ENCODE data around the gene CLEC17A. TPM values are rescaled to one million over a fixed set of nuclear protein-coding genes. Genes with fewer than 3 reads are reported as not detected.
"Not testable (repeated sequence)": the region's sequence is repeated elsewhere in the genome, so short reads cannot be mapped to it uniquely, and the experiment has no call there.

CLEC17A gene
- total RNA-seq, 4 donors from 2014 or later: 1.3 to 12.4 TPM; not detected in 2

- H3K4me3 ChIP-seq: no peak overlapping the region
- H3K27me3 ChIP-seq: no peaks in the 10 kb centered on the region
- H3K9me3 ChIP-seq: no peaks in the 10 kb centered on the region
- DNase-seq: no peak
- no peak overlapping the region for H3K27ac ChIP-seq
- H3K36me3 ChIP-seq: peaks cover 0 to 37% (median 0%) of the 10 kb centered on the region in 3 donors
- peaks cover 0 to 11% (median 8%) of the 10 kb centered on the region in 4 donors for H3K4me1 ChIP-seq
- TF ChIP-seq CTCF (IDR thresholded peaks at IDR 0.05): no peak
- no peak for TF ChIP-seq POLR2A (IDR thresholded peaks at IDR 0.05)
Measured at GRCh38 chr19:14561249-14561648, 21.6 kb upstream of the CLEC17A start.

- no peak for DNase-seq
- no peaks in the 10 kb centered on the region for H3K27me3 ChIP-seq
- H3K4me1 ChIP-seq: peaks cover 0 to 5% (median 2%) of the 10 kb centered on the region in 4 donors
- no peak overlapping the region for H3K4me3 ChIP-seq
- no peaks in the 10 kb centered on the region for H3K9me3 ChIP-seq
- TF ChIP-seq POLR2A (IDR thresholded peaks at IDR 0.05) (no peak), CTCF (IDR thresholded peaks at IDR 0.05) (no peak)
- peaks cover 0 to 44% (median 0%) of the 10 kb centered on the region in 3 donors for H3K36me3 ChIP-seq
- peak overlapping the region in 1 of 4 donors; percentile 10 for H3K27ac ChIP-seq
Measured at GRCh38 chr19:14561847-14562351, 21.0 kb upstream of the CLEC17A start.

GRCh38 chr19:14562660-14563589 is 20.0 kb upstream of the CLEC17A start:
- Histone ChIP-seq H3K36me3 (peaks cover 0 to 46% (median 0%) of the 10 kb centered on the region in 3 donors), H3K27ac (no peak overlapping the region), H3K4me3 (no peak overlapping the region)

GRCh38 chr19:14563590-14563926 is 19.3 kb upstream of the CLEC17A start:
- H3K27ac ChIP-seq: no peak overlapping the region
- no peak for DNase-seq
- no peaks in the 10 kb centered on the region for H3K9me3 ChIP-seq
- H3K36me3 ChIP-seq: peaks cover 0 to 46% (median 0%) of the 10 kb centered on the region in 3 donors
- peaks cover 0 to 5% (median 0%) of the 10 kb centered on the region in 4 donors for H3K4me1 ChIP-seq
- H3K27me3 ChIP-seq: no peaks in the 10 kb centered on the region
- TF ChIP-seq POLR2A (IDR thresholded peaks at IDR 0.05): no peak
- TF ChIP-seq CTCF (IDR thresholded peaks at IDR 0.05): no peak
- H3K4me3 ChIP-seq: no peak overlapping the region

More at GRCh38 chr19:14562660-14563589, 20.0 kb upstream of the CLEC17A start:
- Histone ChIP-seq H3K9me3 (no peaks in the 10 kb centered on the region), H3K4me1 (peaks cover 0 to 5% (median 0%) of the 10 kb centered on the region in 4 donors), H3K27me3 (no peaks in the 10 kb centered on the region)
- DNase-seq: no peak
- TF ChIP-seq CTCF (IDR thresholded peaks at IDR 0.05): no peak
- no peak for TF ChIP-seq POLR2A (IDR thresholded peaks at IDR 0.05)

- no peak overlapping the region for H3K27ac ChIP-seq
- no peaks in the 10 kb centered on the region for H3K9me3 ChIP-seq
- no peak overlapping the region for H3K4me3 ChIP-seq
- peaks cover 0 to 46% (median 0%) of the 10 kb centered on the region in 3 donors for H3K36me3 ChIP-seq
- H3K4me1 ChIP-seq: peaks cover 0 to 5% (median 1%) of the 10 kb centered on the region in 4 donors
- H3K27me3 ChIP-seq: no peaks in the 10 kb centered on the region
- no peak for TF ChIP-seq CTCF (IDR thresholded peaks at IDR 0.05)
- no peak for TF ChIP-seq POLR2A (IDR thresholded peaks at IDR 0.05)
- no peak for DNase-seq
Measured at GRCh38 chr19:14563989-14564651, 18.8 kb upstream of the CLEC17A start.

GRCh38 chr19:14564652-14565297 is 18.1 kb upstream of the CLEC17A start:
- not testable (repeated sequence) for H3K9me3 ChIP-seq, DNase-seq, H3K27ac ChIP-seq, H3K4me1 ChIP-seq, H3K27me3 ChIP-seq, H3K4me3 ChIP-seq
- H3K36me3 ChIP-seq: peaks cover 0 to 46% (median 0%) of the 10 kb centered on the region in 3 donors
